CD4-positive, alpha-beta T cell treated with Interleukin-10 for 1 hour (primary cell): ENCODE results near the gene ATP2B1.
"Not testable (repeated sequence)": the region's sequence is repeated elsewhere in the genome, so short reads cannot be mapped to it uniquely, and the experiment has no call there.

Experiments used
- DNase-seq: peaks from one replicate; pipeline ENCODE4 v3.0.0-alpha.2; 2020

The ATP2B1 gene

GRCh38 chr12:89710873-89711750 is 2.5 kb upstream of the ATP2B1 start:
- DNase-seq, result no peak

- peak; percentile 37 for DNase-seq
These were observed 1.6 kb upstream of the ATP2B1 start for GRCh38 chr12:89709995-89710872.

- peak; percentile 99 for DNase-seq
These were observed 738 bp upstream of the ATP2B1 start for GRCh38 chr12:89709157-89709994.

GRCh38 chr12:89707703-89708564 is 704 bp downstream of the ATP2B1 start:
- peak; percentile 35 for DNase-seq

- peak; percentile 39 for DNase-seq
These were observed 1.5 kb downstream of the ATP2B1 start for GRCh38 chr12:89706986-89707702.

GRCh38 chr12:89706551-89706950 is 2.1 kb downstream of the ATP2B1 start:
- DNase-seq, result no peak

- no peak for DNase-seq
These were observed 4.2 kb downstream of the ATP2B1 start for GRCh38 chr12:89704457-89704856.

- no peak for DNase-seq
These were observed 4.9 kb downstream of the ATP2B1 start for GRCh38 chr12:89703768-89704167.

- DNase-seq, result no peak
These were observed 6.1 kb downstream of the ATP2B1 start for GRCh38 chr12:89702503-89702902.

- no peak for DNase-seq
These were observed 6.9 kb downstream of the ATP2B1 start for GRCh38 chr12:89701606-89702206.

- DNase-seq, result no peak
These were observed 8.3 kb downstream of the ATP2B1 start for GRCh38 chr12:89700191-89700810.

GRCh38 chr12:89698607-89699006 is 10.0 kb downstream of the ATP2B1 start:
- DNase-seq, result no peak

- DNase-seq, result not testable (repeated sequence)
These were observed 10.9 kb downstream of the ATP2B1 start for GRCh38 chr12:89697728-89698127.

- DNase-seq, result no peak
These were observed 11.3 kb downstream of the ATP2B1 start for GRCh38 chr12:89697296-89697695.

- no peak for DNase-seq
These were observed 12.8 kb downstream of the ATP2B1 start for GRCh38 chr12:89695830-89696229.

- no peak for DNase-seq
These were observed 13.5 kb downstream of the ATP2B1 start for GRCh38 chr12:89695100-89695499.

GRCh38 chr12:89694542-89694941 is 14.1 kb downstream of the ATP2B1 start:
- DNase-seq, result no peak

- DNase-seq, result no peak
These were observed 14.9 kb downstream of the ATP2B1 start for GRCh38 chr12:89693639-89694202.

- no peak for DNase-seq
These were observed 16.2 kb downstream of the ATP2B1 start for GRCh38 chr12:89692439-89692838.

- DNase-seq, result no peak
These were observed 17.0 kb downstream of the ATP2B1 start for GRCh38 chr12:89691659-89692058.
